Omental fat pad (tissue), 4 donors: ENCODE results near the gene METRNL. TPM values are rescaled to one million over a fixed set of nuclear protein-coding genes. Genes with fewer than 3 reads are reported as not detected.

Experiments
- ATAC-seq: fragments of 150-250 bp; one replicate; pipeline ENCODE4 v1.9.1; 2016; ENCODE audit warnings: mild to moderate bottlenecking, moderate library complexity; ENCODE audit not compliant: low FRiP score
- DNase-seq: peaks from one replicate; pipeline ENCODE4 v3.0.0-alpha.2; 2019; ENCODE audit warnings: low spot score
- CTCF ChIP-seq, 3 donors: fragments of 450-650 bp; IDR thresholded peaks; one replicate each; pipeline ENCODE4 v1.5.1; 2016 to 2017; ENCODE audit warnings: antibody characterized with exemption in 3 of 3, mild to moderate bottlenecking in 3 of 3, moderate library complexity in 2 of 3
- total RNA-seq, 4 donors: library from RNA; depleted of rRNA; stranded (reverse); fragments of >200 nt; gene quantifications; one replicate each; pipeline ENCODE4 v1.1.0, GENCODE V29; 2016

METRNL gene
- total RNA-seq, 4 donors from 2014 or later = 68.4 to 271 (median 99.9) TPM

GRCh38 chr17:83057397-83057761 is 22.0 kb upstream of the METRNL start:
- DNase-seq (no peak), ATAC-seq (no peak)

GRCh38 chr17:83057793-83058265 is 21.6 kb upstream of the METRNL start:
- ATAC-seq (no peak), DNase-seq (no peak)
- TF ChIP-seq CTCF (IDR thresholded peaks at IDR 0.05) = no peak

More at GRCh38 chr17:83057397-83057761, 22.0 kb upstream of the METRNL start:
- TF ChIP-seq CTCF (IDR thresholded peaks at IDR 0.05) = no peak

GRCh38 chr17:83058266-83058798 is 21.1 kb upstream of the METRNL start:
- TF ChIP-seq CTCF (IDR thresholded peaks at IDR 0.05) = no peak
- ATAC-seq = no peak
- DNase-seq = no peak

GRCh38 chr17:83061586-83061985 is 17.8 kb upstream of the METRNL start:
- DNase-seq = no peak
- no peak for ATAC-seq
- TF ChIP-seq CTCF (IDR thresholded peaks at IDR 0.05) = no peak

GRCh38 chr17:83062011-83062817 is 17.2 kb upstream of the METRNL start:
- ATAC-seq (no peak), DNase-seq (no peak)
- TF ChIP-seq CTCF (IDR thresholded peaks at IDR 0.05) = no peak

GRCh38 chr17:83062818-83063671 is 16.4 kb upstream of the METRNL start:
- ATAC-seq = no peak
- peak; percentile 18 for DNase-seq
- TF ChIP-seq CTCF (IDR thresholded peaks at IDR 0.05) = no peak
